HepG2 (cell line): ENCODE data around the gene BCL2L2. TPM values are rescaled to one million over a fixed set of nuclear protein-coding genes. Genes with fewer than 3 reads are reported as not detected.

ENCODE experiments used
- DNMT3B ChIP-seq: conservative IDR thresholded peaks from 2 replicates; pipeline ENCODE4 v1.6.1; 2016; ENCODE audit warnings: missing biosample characterization, control low read depth
- ELF3 ChIP-seq: IDR thresholded peaks from 2 replicates; pipeline ENCODE4 v1.6.1; 2016; ENCODE audit warnings: missing genetic modification reagents, missing compliant biosample characterization
- PLSCR1 ChIP-seq: sonication (generic); formaldehyde crosslinking; IDR thresholded peaks from 2 replicates; pipeline ENCODE4 v1.5.0; 2020; ENCODE audit warnings: missing genetic modification reagents, mild to moderate bottlenecking, borderline replicate concordance
- PRDM15 ChIP-seq: sonication (generic); formaldehyde crosslinking; IDR thresholded peaks from 2 replicates; pipeline ENCODE4 v1.4.0; 2020; ENCODE audit warnings: missing genetic modification reagents
- SNAPC4 ChIP-seq: sonication (generic); formaldehyde crosslinking; IDR thresholded peaks from 2 replicates; pipeline ENCODE4 v1.4.0; 2020; ENCODE audit warnings: mild to moderate bottlenecking, missing genetic modification reagents
- TCF12 ChIP-seq, 2 experiments: fragments of 450-650 bp in 1 of 2; sonication (generic) in 1 of 2; formaldehyde crosslinking in 1 of 2; IDR thresholded peaks; 2 replicates each; pipeline versions ENCODE4 v1.6.1 to v1.8.0; 2017 to 2022; ENCODE audit warnings: antibody characterized with exemption in 1 of 2, mild to moderate bottlenecking in 1 of 2, missing genetic modification reagents in 1 of 2, moderate library complexity in 1 of 2
- ZFAT ChIP-seq: sonication (generic); formaldehyde crosslinking; conservative IDR thresholded peaks from 2 replicates; pipeline ENCODE4 v1.8.1; 2023; ENCODE audit warnings: missing genetic modification reagents, inconsistent platforms
- ZNF503 ChIP-seq: sonication (generic); formaldehyde crosslinking; IDR thresholded peaks from 2 replicates; pipeline ENCODE4 v1.4.0; 2020; ENCODE audit warnings: missing genetic modification reagents
- ZNF567 ChIP-seq: sonication (generic); formaldehyde crosslinking; IDR thresholded peaks from 2 replicates; pipeline ENCODE4 v1.8.1; 2023; ENCODE audit warnings: mild to moderate bottlenecking, missing genetic modification reagents, borderline replicate concordance
- ZNF678 ChIP-seq: sonication (generic); formaldehyde crosslinking; IDR thresholded peaks from 2 replicates; pipeline ENCODE4 v1.4.0; 2020; ENCODE audit warnings: mild to moderate bottlenecking, missing genetic modification reagents
- ZNF775 ChIP-seq: sonication (generic); formaldehyde crosslinking; IDR thresholded peaks from 2 replicates; pipeline ENCODE4 v1.4.0; 2020; ENCODE audit warnings: missing genetic modification reagents, mild to moderate bottlenecking, moderate library complexity, borderline replicate concordance
- ZNF850 ChIP-seq: sonication (generic); formaldehyde crosslinking; conservative IDR thresholded peaks from 2 replicates; pipeline ENCODE4 v1.9.0; 2021; ENCODE audit warnings: mild to moderate bottlenecking, missing genetic modification reagents
- polyA plus RNA-seq, 8 experiments: library from polyadenylated mRNA; depleted of rRNA in 3 of 8; stranded (reverse) in 7 of 8; unstranded in 1 of 8; fragments of >200 nt; fragmentation: Illumina TruSeq in 4 of 8; extraction: Trizol in 4 of 8; gene quantifications; 2 replicates each; pipeline versions ENCODE4 v1.2.1 to v1.2.3, GENCODE V29; 2011 to 2016; ENCODE audit warnings: low read depth in 4 of 8, missing spikeins in 1 of 8, mixed read lengths in 1 of 8; ENCODE audit not compliant: insufficient read depth in 1 of 8
- total RNA-seq, 5 experiments: library from RNA; depleted of rRNA; stranded (reverse); fragments of >200 nt; fragmentation: Illumina TruSeq; extraction: Trizol; gene quantifications; 2 replicates each; pipeline ENCODE4 v1.2.3, GENCODE V29; 2016; ENCODE audit warnings: low read depth in 1 of 5

Gene BCL2L2
- total and polyA plus RNA-seq, 2 of the 13 experiments (the other 11 are each of a cell fraction or from before 2014, with no cell fraction given), result 28.1 to 49.8 TPM

GRCh38 chr14:23301288-23301968, 5.2 kb upstream of the BCL2L2 start (continued):
- TF ChIP-seq PRDM15 (CRISPR knock-in tag), result peak; percentile 73; the same call in 1 of the 2 replicates
- peak; percentile 82 for TF ChIP-seq ZNF503 (CRISPR knock-in tag)
- TF ChIP-seq ELF3 (CRISPR knock-in tag), result peak; percentile 99
- no peak for TF ChIP-seq SNAPC4 (CRISPR knock-in tag)
- TF ChIP-seq ZFAT (CRISPR knock-in tag), result no peak
- no peak for TF ChIP-seq ZNF850 (CRISPR knock-in tag)
- no peak; the same call in 1 of the 2 replicates for TF ChIP-seq ZNF567 (CRISPR knock-in tag)
- TF ChIP-seq ZNF775 (CRISPR knock-in tag), result no peak
- no peak for TF ChIP-seq TCF12 (IDR thresholded peaks at IDR 0.05)
- TF ChIP-seq TCF12 (CRISPR knock-in tag; IDR thresholded peaks at IDR 0.05), result 0 out of 2 replicates have a peak, but pooled peaks have one; percentile 17
- no peak for TF ChIP-seq PLSCR1 (CRISPR knock-in tag)
- peak; percentile 98 for TF ChIP-seq DNMT3B (CRISPR knock-in tag)
- no peak for TF ChIP-seq ZNF678 (CRISPR knock-in tag)
